Renal cortex interstitium (tissue), 11 donors: Measurements from ENCODE around the gene YTHDC2. TPM values are rescaled to one million over a fixed set of nuclear protein-coding genes. Genes with fewer than 3 reads are reported as not detected.

Source experiments
- DNase-seq, 11 donors: peaks; one replicate each; pipeline ENCODE4 v3.0.0-alpha.2; 2013; ENCODE audit warnings: low read depth in 9 of 11, low spot score in 4 of 11; ENCODE audit errors: extremely low read depth in 1 of 11
- polyA plus RNA-seq, 3 donors: library from polyadenylated mRNA; unstranded; fragments of 120-200 nt; gene quantifications; one replicate each; pipeline ENCODE4 v1.2.1, GENCODE V29; 2013; ENCODE audit not compliant: insufficient read length in 3 of 3

Gene YTHDC2
- polyA plus RNA-seq, 3 donors, result 28.0 to 42.3 (median 33.0) TPM

DNA sequence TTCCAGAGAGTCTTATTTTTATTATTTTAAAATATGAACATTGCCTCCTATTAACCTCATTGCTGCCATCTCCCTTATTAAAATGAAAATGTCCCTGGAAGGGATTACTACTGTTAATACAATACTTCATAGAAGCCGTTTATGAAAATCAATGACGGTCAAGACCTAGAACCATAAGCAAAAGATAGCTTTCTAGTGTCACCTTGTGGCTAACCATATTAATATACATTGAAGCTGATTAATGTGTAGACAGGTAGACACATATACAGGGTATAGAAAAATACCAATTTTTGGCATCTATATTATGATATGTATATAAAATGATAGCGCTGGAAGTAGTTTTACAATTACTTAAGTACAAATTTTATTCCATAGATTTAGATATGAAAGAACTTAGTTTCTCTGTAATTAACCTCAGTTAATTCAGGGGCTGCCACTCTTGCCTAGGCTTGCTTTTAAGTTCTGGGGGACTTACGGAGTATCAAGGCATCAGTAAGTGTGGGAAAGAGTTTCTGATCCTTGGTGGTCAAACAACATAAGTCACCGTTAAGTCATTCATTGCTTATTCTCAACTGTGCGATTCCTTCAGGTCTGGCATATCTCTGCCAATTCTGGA lies 2.5 kb upstream of the YTHDC2 start:
- peak in 2 of 11 donors; percentile 14 to 16 for DNase-seq

DNA sequence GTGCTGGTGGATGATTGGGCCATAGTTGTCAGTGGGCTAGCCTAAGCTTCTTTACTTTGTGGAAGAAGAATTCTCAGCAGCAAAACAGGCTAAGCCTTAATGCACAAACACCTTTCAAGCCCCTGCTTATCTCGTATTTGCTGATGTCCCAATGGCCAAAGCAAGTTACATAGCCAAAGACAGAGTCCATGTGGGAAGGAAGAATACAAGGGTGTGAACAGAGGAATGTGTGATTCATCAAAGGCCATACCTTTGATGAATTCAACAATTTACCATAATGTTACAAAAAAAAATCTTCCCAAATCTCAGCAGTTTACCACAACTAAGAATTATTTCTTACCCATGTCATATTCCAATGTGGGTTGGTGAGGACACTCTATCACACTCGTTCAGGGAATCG lies 1.2 kb upstream of the YTHDC2 start:
- DNase-seq, result no peak

DNA sequence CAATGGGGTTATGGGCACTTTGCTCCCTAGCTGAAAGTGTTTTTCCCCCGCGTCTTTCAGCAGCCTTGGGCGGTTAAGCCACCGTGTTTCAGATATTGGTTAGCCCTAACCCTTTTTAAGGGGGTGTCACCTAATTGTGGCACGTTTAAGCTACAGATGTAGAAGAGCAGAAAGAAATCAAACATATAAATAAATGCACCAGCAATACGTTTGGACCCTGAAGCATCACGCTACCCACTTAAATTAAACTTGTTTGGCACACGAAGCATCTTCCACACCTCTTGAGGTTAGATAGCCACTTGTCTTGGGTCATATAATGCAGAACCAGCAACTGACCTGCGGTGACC lies 768 bp downstream of the YTHDC2 start:
- peak in 3 of 11 donors; percentile 6 to 20 (median 15) for DNase-seq

DNA sequence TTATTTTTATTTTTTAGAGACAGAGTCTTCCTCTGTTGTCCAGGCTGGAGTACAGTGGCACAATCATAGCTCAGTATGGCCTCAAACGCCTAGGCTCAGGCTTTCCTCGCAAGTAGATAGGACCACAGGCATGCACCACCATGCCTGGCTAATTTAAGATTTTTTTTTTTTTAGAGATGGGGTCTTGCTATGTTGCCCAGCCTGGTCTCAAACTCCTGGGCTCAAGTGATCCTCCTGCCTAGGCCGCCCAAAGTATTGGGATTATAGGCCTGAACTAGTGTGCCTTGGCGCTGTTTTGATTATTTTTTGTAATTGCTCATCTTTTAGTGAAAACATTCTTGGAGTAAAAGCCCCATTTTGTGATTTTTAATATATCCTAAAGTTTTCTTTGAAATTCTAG lies 5.4 kb downstream of the YTHDC2 start:
- DNase-seq, result no peak

DNA sequence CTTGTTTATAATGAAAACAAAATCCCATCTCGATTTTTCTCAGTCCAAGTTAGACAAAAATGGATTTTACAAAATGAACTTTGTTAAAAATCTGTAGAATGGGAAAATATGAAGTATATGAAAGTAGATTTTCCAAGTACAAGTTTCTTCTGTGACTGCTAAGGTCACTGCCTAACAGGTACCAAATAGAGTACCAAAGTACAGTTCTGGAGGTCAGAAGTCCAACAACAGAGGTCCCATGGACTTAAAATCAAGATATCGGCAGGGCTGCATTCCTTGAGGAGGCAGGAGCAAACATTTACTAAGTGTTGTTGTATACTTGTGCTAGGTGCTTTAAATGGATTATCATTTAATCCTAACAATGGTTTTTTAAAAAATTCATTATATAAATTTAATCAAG lies 5.9 kb downstream of the YTHDC2 start:
- DNase-seq, result no peak

DNA sequence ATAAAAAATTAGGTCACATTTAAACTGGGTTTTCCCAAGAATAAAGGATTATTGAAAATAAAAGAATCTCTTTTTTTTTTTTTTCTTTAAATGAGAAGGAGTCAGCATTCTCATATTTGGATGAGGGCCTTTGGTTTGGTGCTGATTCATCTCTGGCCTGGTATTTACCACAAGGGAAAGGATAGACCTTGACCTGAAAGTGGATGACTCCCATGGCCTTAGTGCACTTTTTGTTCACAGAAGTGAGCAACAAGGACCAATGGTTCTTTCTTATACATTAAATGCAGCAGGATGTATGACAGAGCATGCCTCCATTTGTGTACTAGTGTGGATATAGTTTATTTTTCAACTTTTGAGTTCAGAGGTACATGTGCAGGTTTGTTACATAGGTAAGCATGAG lies 6.9 kb downstream of the YTHDC2 start:
- DNase-seq, result no peak

DNA sequence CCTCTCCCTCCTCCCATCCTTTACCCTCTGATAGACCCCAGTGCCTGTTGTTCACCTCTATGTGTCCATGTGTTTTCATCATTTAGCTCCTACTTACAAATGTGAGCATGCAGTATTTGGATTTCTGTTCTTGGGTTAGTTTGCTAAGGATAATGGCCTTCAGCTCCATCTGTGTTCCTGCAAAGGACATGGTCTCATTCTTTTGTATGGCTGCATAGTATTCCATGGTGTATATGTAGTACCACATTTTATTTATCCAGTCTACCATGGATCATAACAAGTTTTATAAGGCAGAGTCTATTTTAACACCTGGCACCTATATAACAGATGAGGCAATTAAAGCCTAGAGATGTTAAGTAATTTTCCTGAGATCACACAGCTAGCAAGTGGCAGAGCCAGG lies 7.4 kb downstream of the YTHDC2 start:
- DNase-seq, result no peak

DNA sequence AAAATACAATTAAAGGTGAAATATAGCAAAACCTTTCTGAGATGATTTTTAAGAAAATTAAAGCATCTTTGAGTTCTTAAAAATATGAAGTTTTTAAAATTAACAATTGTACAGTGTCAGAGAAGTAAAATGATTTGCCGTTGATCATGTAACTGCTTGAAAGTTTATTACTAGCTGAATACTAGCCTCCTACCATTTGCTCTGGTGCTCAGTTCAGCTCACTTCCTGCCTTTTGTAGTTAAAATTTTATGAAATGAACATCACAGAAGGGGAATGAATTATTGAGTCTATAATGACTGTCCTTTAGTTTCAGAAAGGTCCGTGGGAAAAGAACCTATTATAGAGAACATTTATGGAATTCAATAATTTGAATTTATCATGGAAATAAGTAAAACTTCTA lies 9.7 kb downstream of the YTHDC2 start:
- DNase-seq, result no peak

DNA sequence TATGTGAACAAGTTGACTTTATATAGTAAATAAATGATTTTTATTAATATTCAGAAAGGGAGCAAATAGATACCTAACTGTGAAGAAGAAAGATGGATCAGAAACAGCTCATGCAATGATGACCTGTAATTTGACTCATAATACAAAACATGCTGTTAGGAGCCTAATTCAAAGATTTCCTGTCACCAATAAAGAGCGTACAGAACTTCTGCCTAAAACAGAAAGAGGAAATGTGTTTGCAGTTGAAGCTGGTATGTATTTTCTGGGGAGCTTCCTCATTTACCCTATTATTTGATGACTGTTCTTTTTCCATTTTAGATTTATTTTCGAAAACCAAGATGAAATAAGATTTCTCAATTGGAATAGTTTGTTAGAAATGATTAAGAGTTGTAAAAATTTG lies 11.4 kb downstream of the YTHDC2 start:
- no peak for DNase-seq

DNA sequence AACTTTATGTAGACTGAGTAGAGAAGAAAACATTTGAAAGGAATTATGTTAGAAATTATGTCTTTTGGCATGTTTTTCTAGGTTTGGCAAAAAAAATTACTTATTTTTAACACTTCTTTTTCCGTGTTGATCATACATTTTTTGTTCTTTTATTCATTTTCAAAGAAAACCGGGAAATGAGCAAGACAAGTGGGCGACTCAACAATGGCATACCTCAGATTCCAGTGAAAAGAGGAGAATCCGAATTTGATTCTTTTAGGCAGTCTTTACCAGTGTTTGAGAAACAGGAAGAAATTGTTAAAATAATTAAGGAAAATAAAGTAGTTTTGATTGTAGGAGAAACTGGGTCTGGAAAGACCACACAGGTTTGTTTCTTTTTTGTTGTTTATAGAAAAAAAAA lies 12.9 kb downstream of the YTHDC2 start:
- DNase-seq, result no peak

DNA sequence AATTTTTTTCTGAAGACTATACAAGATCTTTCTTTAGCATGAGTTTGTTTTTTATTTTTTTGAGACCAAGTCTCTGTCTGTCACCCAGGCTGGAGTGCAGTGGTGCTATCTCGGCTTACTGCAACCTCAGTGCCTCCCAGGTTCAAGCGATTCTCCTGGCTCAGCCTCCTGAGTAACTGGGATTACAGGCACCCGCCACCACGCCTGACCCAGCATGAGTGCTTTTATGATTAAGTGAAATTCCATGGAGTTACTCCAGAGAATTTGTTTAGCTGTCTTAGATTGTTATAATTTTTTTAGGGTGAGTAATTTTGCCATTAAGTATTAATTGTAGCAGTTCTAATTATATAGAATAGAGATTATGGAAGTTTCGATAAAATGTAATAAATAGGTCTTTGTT lies 14.3 kb downstream of the YTHDC2 start:
- no peak for DNase-seq

DNA sequence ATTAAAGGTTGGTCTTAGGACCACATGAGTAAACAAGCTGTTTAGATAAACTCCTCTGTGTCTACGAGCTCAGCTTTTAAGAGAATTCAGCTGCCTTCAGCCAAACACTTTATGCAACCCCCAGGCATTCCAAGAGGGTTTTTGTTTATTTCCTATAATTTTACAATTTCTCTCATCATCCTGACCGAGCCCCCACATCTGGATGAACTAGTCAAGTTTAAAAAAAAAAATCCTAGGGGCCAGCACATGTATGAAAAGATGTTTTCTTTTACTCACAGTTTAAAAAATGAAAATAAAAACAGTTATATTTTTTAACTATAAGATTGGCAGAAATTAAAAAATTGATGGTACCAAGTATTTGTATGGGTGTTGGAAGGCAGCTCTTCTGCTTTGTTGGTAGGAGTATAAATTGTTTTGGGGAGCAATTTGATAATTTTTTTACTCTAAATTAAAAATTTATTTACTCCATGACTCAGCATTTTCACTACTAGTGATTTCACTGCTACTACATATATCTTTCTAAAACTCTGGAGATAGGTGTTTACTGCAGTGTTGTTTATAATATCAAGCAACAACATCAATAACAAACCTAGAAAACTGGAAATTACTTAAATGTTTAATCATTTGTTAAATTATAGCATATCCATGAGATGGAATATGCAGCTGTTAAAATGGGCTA lies 18.1 kb downstream of the YTHDC2 start:
- peak in 1 of 11 donors; percentile 1 for DNase-seq

DNA sequence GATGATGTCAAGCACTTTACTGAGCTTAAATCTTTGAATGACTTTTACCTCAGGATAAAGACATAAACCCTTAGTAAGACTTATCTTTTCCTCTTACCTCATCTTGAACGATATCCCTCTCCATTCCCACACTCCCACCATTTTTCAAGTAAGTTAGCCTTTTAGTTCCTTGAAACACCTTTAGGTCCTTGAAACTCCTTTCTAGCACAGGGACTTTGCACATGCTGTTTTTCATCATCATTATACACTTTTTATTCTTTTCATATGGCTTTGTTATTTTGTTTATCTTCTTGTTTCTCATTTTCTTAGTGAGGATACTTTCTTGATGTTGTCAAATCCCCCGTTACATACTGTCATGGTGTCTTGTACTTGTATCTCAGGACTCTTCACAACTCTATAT lies 24.8 kb downstream of the YTHDC2 start:
- DNase-seq, result no peak

DNA sequence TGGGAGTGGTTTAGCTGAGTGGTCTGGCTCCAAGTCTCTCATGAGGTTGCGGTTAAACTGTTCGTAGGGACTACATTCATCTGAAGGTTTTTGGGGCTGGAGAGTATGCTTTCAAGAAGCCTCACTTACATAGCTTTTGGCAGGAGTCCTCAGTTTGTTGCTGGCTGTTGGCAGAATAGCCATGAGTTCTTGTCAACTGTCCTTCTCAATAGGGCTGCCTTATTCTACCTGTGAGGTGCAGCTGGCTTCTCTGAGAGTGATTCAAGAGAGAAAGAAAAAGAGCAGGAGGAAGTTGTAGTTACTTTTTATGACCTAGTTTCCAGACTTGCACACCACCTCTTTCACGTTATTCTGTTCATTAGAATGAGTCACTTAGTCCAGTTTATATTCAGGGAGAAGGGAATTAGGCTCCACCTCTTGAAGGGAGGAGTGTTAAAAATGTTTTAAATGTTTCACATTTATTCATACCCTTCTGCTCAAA lies 33.2 kb downstream of the YTHDC2 start:
- no peak for DNase-seq

DNA sequence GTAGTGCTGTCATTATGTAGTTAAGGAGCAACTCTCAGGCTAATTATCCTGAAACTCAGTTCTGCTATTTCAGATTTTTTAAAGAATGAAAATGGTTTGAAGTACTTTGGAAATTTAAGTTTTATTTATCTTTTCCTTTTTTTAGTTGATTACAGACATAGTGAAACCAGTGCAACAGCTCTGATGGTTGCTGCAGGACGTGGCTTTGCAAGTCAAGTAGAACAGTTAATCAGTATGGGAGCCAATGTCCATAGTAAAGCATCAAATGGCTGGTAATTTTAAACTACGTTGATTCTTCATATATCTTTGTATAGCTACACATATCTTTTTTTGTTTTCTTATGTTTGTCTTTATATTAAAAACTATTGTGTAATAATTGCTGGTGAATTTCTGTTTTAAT lies 34.9 kb downstream of the YTHDC2 start:
- DNase-seq, result no peak

DNA sequence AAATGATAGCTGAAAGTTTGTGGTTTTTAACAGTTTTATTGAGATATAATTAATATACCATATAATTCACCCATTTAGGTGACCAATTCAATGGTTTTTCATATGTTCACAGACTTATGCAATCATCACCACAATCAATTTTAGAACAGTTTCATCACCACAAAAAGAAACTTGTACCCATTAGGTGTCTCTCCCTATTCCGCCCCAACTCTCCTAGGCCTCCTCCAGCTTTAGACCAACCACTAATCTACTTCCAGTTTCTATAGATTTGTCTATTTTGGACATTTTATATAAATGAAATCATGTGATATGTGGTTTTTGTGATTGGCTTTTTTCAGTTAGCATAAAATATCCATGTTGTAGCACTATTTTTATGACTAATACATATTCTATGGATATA lies 38.6 kb downstream of the YTHDC2 start:
- no peak for DNase-seq

DNA sequence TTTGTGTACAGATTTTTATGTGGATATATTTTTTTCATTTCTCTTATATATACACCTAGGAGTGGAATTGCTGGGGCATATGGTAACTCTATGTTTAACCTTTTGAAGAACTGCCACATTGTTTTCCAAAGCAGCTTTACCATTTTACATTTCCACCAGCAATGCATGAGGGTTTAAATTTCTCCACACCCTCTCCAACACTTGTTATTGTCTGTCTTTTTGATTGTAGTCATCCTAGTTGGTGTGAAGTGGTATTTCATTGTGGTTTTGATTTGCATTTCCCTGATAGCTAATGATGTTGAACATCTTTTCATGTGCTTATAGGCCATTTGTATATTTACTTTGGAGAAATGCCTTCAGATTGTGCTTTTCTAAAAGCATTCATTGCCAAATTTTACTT lies 39.1 kb downstream of the YTHDC2 start:
- DNase-seq, result no peak

DNA sequence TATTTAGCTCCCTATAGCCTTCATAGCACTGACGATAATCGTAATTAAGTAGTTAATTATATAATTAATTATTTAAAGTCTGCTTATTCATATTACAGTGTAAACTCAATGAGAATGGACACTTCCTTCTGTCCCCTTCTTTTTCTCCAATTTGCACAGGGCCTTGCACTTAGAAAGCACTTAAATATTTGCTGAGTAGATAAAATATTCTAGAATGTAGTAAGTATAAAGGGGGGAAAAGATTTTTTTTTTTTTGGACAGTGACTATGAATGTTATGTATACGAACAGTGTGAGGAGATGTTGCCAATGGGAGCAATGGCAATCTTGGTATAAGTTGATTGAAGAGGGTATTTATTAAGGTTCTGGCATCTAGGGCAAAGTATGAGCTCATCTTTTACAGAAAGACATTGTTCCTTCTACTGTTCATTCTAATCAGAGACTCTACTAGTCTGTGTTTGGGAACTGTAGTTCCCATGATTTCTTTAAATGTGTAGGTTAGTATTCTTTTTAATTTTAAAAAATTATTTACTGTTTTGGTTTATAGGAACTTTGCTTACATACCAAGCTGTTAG lies 49.4 kb downstream of the YTHDC2 start:
- no peak for DNase-seq

DNA sequence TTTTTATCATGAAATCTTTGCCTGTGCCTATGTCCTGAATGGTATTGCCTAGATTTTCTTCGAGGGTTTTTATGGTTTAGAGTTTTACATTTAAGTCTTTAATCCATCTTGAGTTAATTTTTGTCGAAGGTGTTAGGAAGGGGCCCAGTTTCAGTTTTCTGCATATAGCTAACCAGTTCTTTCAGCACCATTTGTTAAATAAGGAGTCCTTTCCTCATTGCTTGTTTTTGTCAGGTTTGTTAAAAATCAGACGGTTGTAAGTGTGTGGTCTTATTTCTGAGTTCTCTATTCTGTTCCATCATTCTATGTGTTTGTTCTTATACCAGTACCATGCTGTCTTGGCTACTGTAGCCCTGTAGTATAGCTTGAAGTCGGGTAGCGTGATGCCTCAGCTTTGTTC lies 55.9 kb downstream of the YTHDC2 start:
- no peak for DNase-seq

DNA sequence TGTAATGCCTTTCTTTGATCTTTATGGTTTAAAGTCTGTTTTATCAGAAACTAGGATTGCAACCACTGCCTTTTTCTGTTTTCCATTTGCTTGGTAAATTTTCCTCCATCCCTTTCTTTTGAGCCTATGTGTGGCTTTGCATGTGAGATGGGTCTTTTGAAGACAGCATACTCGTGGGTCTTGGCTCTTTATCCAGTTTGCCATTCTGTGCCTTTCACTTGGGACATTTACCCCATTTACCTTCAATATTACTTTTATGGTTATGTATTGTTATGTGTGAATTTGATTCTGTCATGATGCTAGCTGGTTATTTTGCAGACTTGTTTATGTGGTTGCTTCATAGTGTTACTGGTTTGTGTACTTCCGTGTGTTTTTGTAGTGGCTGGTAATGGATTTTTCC lies 59.2 kb downstream of the YTHDC2 start:
- no peak for DNase-seq

DNA sequence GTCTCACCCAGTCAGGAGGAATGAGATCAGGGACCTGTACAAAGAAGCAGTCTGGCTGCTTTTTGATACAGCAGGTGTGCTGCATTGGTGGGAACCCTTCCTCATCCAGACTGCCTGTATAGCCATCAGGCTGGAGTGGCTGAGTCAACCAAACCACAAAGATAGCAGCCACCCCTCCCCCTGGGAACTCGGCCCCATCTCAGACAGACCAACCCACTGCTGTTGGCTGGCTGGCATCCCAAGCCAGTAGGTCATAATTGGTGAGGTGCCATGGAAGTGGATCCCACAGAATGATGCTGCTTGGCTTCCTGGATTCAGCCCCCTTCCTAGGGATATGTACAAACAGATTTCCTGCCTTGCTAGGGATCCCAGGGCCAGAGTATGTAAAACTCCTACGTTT lies 60.9 kb downstream of the YTHDC2 start:
- no peak for DNase-seq
